GM12865 (cell line): ENCODE measurements around the gene ERH.

ENCODE experiments used
- DNase-seq: peaks from one replicate; pipeline ENCODE4 v3.0.0; 2010; ENCODE audit warnings: low read depth
- H3K4me3 ChIP-seq: 2 replicates; pipeline ENCODE4 v1.5.1; 2011; ENCODE audit warnings: mild to moderate bottlenecking, low read depth, low read length, control low read depth
- CTCF ChIP-seq: IDR thresholded peaks from 2 replicates; pipeline ENCODE4 v1.5.1; 2011; ENCODE audit warnings: low read length, control low read depth, low read depth, inconsistent platforms; ENCODE audit not compliant: insufficient read depth; ENCODE audit errors: missing control alignments

The ERH gene

GRCh38 chr14:69366761-69367160 lies 31.3 kb downstream of the ERH start:
- no peak for DNase-seq
- TF ChIP-seq CTCF: no peak
- no peak overlapping the region for H3K4me3 ChIP-seq

GRCh38 chr14:69366069-69366468 lies 32.0 kb downstream of the ERH start:
- no peak overlapping the region for H3K4me3 ChIP-seq
- no peak for DNase-seq

GRCh38 chr14:69364378-69364777 lies 33.7 kb downstream of the ERH start:
- no peak for DNase-seq
- no peak for TF ChIP-seq CTCF
- no peak overlapping the region for H3K4me3 ChIP-seq

More at GRCh38 chr14:69366069-69366468, 32.0 kb downstream of the ERH start:
- no peak for TF ChIP-seq CTCF

GRCh38 chr14:69363964-69364363 lies 34.1 kb downstream of the ERH start:
- H3K4me3 ChIP-seq: no peak overlapping the region
- DNase-seq: no peak
- TF ChIP-seq CTCF: no peak

GRCh38 chr14:69363055-69363454 lies 35.0 kb downstream of the ERH start:
- no peak overlapping the region for H3K4me3 ChIP-seq
- no peak for TF ChIP-seq CTCF
- DNase-seq: no peak

- TF ChIP-seq CTCF: no peak
- peak; percentile 53 for DNase-seq
- no peak overlapping the region for H3K4me3 ChIP-seq
Measured at GRCh38 chr14:69360438-69361108, 37.5 kb downstream of the ERH start.

- H3K4me3 ChIP-seq: no peak overlapping the region
Measured at GRCh38 chr14:69358966-69359365, 39.1 kb downstream of the ERH start.

More at GRCh38 chr14:69358966-69359365, 39.1 kb downstream of the ERH start:
- DNase-seq: no peak
- no peak for TF ChIP-seq CTCF
